ENCODE data around the gene DNM3.

DNM3 gene

GRCh38 chr1:172085317-172085716 is 244.0 kb downstream of the DNM3 start:
- no peak for FAIRE-seq
- DNase-seq (ENCODE audit: insufficient read length, low spot score), result no peak

GRCh38 chr1:172086137-172086536 is 244.8 kb downstream of the DNM3 start:
- no peak for FAIRE-seq
- DNase-seq (ENCODE audit: insufficient read length, low spot score), result no peak

- DNase-seq (ENCODE audit: insufficient read length, low spot score), result no peak
- no peak for FAIRE-seq
Observed at GRCh38 chr1:172088256-172088655, 247.0 kb downstream of the DNM3 start.

GRCh38 chr1:172089768-172090510 is 248.6 kb downstream of the DNM3 start:
- DNase-seq (ENCODE audit: insufficient read length, low spot score) (peak; percentile 28), FAIRE-seq (peak; percentile 42)

- DNase-seq (ENCODE audit: insufficient read length, low spot score), result no peak
- FAIRE-seq, result no peak
Observed at GRCh38 chr1:172090511-172090817, 249.2 kb downstream of the DNM3 start.

GRCh38 chr1:172095846-172096245 is 254.5 kb downstream of the DNM3 start:
- DNase-seq (ENCODE audit: insufficient read length, low spot score) (no peak), FAIRE-seq (no peak)

GRCh38 chr1:172105230-172105629 is 263.9 kb downstream of the DNM3 start:
- no peak for FAIRE-seq
- DNase-seq (ENCODE audit: insufficient read length, low spot score), result no peak

GRCh38 chr1:172107316-172107975 is 266.1 kb downstream of the DNM3 start:
- no peak for FAIRE-seq
- no peak for DNase-seq (ENCODE audit: insufficient read length, low spot score)

GRCh38 chr1:172108161-172108893 is 267.0 kb downstream of the DNM3 start:
- no peak for FAIRE-seq
- no peak for DNase-seq (ENCODE audit: insufficient read length, low spot score)

GRCh38 chr1:172109359-172109758 is 268.1 kb downstream of the DNM3 start:
- DNase-seq (ENCODE audit: insufficient read length, low spot score) (peak; percentile 30), FAIRE-seq (no peak)

GRCh38 chr1:172112576-172112975 is 271.3 kb downstream of the DNM3 start:
- FAIRE-seq (no peak), DNase-seq (ENCODE audit: insufficient read length, low spot score) (no peak)

- DNase-seq (ENCODE audit: insufficient read length, low spot score), result no peak
- no peak for FAIRE-seq
Observed at GRCh38 chr1:172117800-172118199, 276.5 kb downstream of the DNM3 start.

- FAIRE-seq, result no peak
- DNase-seq (ENCODE audit: insufficient read length, low spot score), result no peak
Observed at GRCh38 chr1:172118618-172119017, 277.3 kb downstream of the DNM3 start.

GRCh38 chr1:172119184-172119583 is 277.9 kb downstream of the DNM3 start:
- no peak for FAIRE-seq

GRCh38 chr1:172120381-172120780 is 279.1 kb downstream of the DNM3 start:
- no peak for FAIRE-seq

More at GRCh38 chr1:172119184-172119583, 277.9 kb downstream of the DNM3 start:
- DNase-seq (ENCODE audit: insufficient read length, low spot score), result no peak

GRCh38 chr1:172121081-172121717 is 279.9 kb downstream of the DNM3 start:
- DNase-seq (ENCODE audit: insufficient read length, low spot score) (no peak), FAIRE-seq (no peak)

More at GRCh38 chr1:172120381-172120780, 279.1 kb downstream of the DNM3 start:
- no peak for DNase-seq (ENCODE audit: insufficient read length, low spot score)

GRCh38 chr1:172122381-172122780 is 281.1 kb downstream of the DNM3 start:
- FAIRE-seq, result no peak
- DNase-seq (ENCODE audit: insufficient read length, low spot score), result no peak

GRCh38 chr1:172125250-172125649 is 284.0 kb downstream of the DNM3 start:
- FAIRE-seq, result no peak
- no peak for DNase-seq (ENCODE audit: insufficient read length, low spot score)

GRCh38 chr1:172125812-172126430 is 284.6 kb downstream of the DNM3 start:
- DNase-seq (ENCODE audit: insufficient read length, low spot score), result no peak
- FAIRE-seq, result no peak

GRCh38 chr1:172132836-172133235 is 291.5 kb downstream of the DNM3 start:
- DNase-seq (ENCODE audit: insufficient read length, low spot score) (no peak), FAIRE-seq (no peak)
